HEK293 (cell line): Measurements from ENCODE around the gene S1PR2.

Experiments
- CTCF ChIA-PET: fragments of 350-600 bp; formaldehyde crosslinking; extraction: SDS; loops from one replicate; lab custom pipeline; 2021; ENCODE audit warnings: antibody characterized with exemption; lab: Yijun Ruan, JAX
- POLR2A ChIA-PET: fragments of 300-600 bp; formaldehyde crosslinking; extraction: SDS; loops from one replicate; lab custom pipeline; 2020; ENCODE audit warnings: antibody characterized with exemption, inconsistent platforms; lab: Yijun Ruan, JAX
- H3K27ac ChIP-seq: fragments of 200-500 bp; sonication (Bioruptor generic); 2 replicates; pipeline ENCODE4 v1.5.1; 2014; ENCODE audit warnings: low read depth, low read length, control low read depth, inconsistent platforms; ENCODE audit errors: extremely low read depth
- H3K36me3 ChIP-seq, 2 experiments: fragments of 200-500 bp in 1 of 2; sonication (Bioruptor generic) in 1 of 2; 1 replicate in 1 of 2; 2 replicates in 1 of 2; pipeline ENCODE4 v1.5.1; 2014 to 2017; ENCODE audit warnings: inconsistent platforms in 2 of 2, low read length in 2 of 2; ENCODE audit not compliant: control insufficient read depth in 2 of 2, insufficient read depth in 1 of 2
- H3K4me1 ChIP-seq: fragments of 200-500 bp; sonication (Bioruptor generic); 2 replicates; pipeline ENCODE4 v1.5.1; 2014; ENCODE audit warnings: mild to moderate bottlenecking, low read length, inconsistent platforms; ENCODE audit not compliant: control insufficient read depth, insufficient read depth
- H3K4me3 ChIP-seq: 2 replicates; pipeline ENCODE4 v1.5.1; 2011; ENCODE audit warnings: low read depth, mild to moderate bottlenecking, control low read depth, low read length, moderate library complexity
- H3K9me3 ChIP-seq: fragments of 200-500 bp; sonication (Bioruptor generic); 2 replicates; pipeline ENCODE4 v1.5.1; 2014; ENCODE audit warnings: low read depth, low read length, inconsistent platforms; ENCODE audit not compliant: control insufficient read depth, insufficient read depth
- BCL11B ChIP-seq: fragments of 450-650 bp; formaldehyde crosslinking; IDR thresholded peaks from 2 replicates; pipeline ENCODE4 v1.5.1; 2016; ENCODE audit warnings: low read depth, missing biosample characterization, missing genetic modification characterization
- EGR2 ChIP-seq: fragments of 450-650 bp; formaldehyde crosslinking; IDR thresholded peaks from 2 replicates; pipeline ENCODE4 v1.5.1; 2016; ENCODE audit warnings: low read depth, missing biosample characterization, missing genetic modification characterization
- KLF10 ChIP-seq: fragments of 450-650 bp; IDR thresholded peaks from 2 replicates; pipeline ENCODE4 v1.5.1; 2018; ENCODE audit warnings: missing biosample characterization, mild to moderate bottlenecking, missing genetic modification characterization
- ZBTB11 ChIP-seq: fragments of 450-650 bp; formaldehyde crosslinking; conservative IDR thresholded peaks from 2 replicates; pipeline ENCODE4 v1.5.1; 2016; ENCODE audit warnings: low read depth, missing biosample characterization, missing genetic modification characterization
- ZBTB44 ChIP-seq: fragments of 450-650 bp; IDR thresholded peaks from 2 replicates; pipeline ENCODE4 v1.5.1; 2018; ENCODE audit warnings: missing biosample characterization, mild to moderate bottlenecking, missing genetic modification characterization
- ZEB2 ChIP-seq: fragments of 450-650 bp; formaldehyde crosslinking; IDR thresholded peaks from 2 replicates; pipeline ENCODE4 v1.5.1; 2016; ENCODE audit warnings: missing biosample characterization, missing genetic modification characterization
- ZIC2 ChIP-seq: fragments of 450-650 bp; formaldehyde crosslinking; IDR thresholded peaks from 2 replicates; pipeline ENCODE4 v1.5.1; 2016; ENCODE audit warnings: missing biosample characterization, missing genetic modification characterization
- ZNF157 ChIP-seq: fragments of 450-650 bp; formaldehyde crosslinking; IDR thresholded peaks from 2 replicates; pipeline ENCODE4 v1.5.1; 2016; ENCODE audit warnings: missing biosample characterization, missing genetic modification characterization
- ZNF26 ChIP-seq: fragments of 450-650 bp; formaldehyde crosslinking; IDR thresholded peaks from 2 replicates; pipeline ENCODE4 v1.5.1; 2016; ENCODE audit warnings: missing biosample characterization, missing genetic modification characterization
- ZNF488 ChIP-seq: fragments of 450-650 bp; formaldehyde crosslinking; IDR thresholded peaks from 2 replicates; pipeline ENCODE4 v1.5.1; 2016; ENCODE audit warnings: missing biosample characterization, missing genetic modification characterization
- ZNF501 ChIP-seq: fragments of 450-650 bp; formaldehyde crosslinking; IDR thresholded peaks from 2 replicates; pipeline ENCODE4 v1.5.1; 2016; ENCODE audit warnings: missing biosample characterization, missing genetic modification characterization
- ZNF513 ChIP-seq: fragments of 450-650 bp; IDR thresholded peaks from 2 replicates; pipeline ENCODE4 v1.5.1; 2018; ENCODE audit warnings: missing biosample characterization, missing genetic modification characterization
- ZNF521 ChIP-seq: fragments of 450-650 bp; formaldehyde crosslinking; IDR thresholded peaks from 2 replicates; pipeline ENCODE4 v1.5.1; 2017; ENCODE audit warnings: missing biosample characterization, mild to moderate bottlenecking, missing genetic modification characterization
- ZNF585B ChIP-seq: fragments of 450-650 bp; formaldehyde crosslinking; IDR thresholded peaks from 2 replicates; pipeline ENCODE4 v1.5.1; 2016; ENCODE audit warnings: missing biosample characterization, missing genetic modification characterization
- ZNF645 ChIP-seq: fragments of 450-650 bp; formaldehyde crosslinking; IDR thresholded peaks from 2 replicates; pipeline ENCODE4; 2016; ENCODE audit warnings: missing biosample characterization, missing genetic modification characterization
- ZNF747 ChIP-seq: fragments of 450-650 bp; formaldehyde crosslinking; IDR thresholded peaks from 2 replicates; pipeline ENCODE4 v1.5.1; 2016; ENCODE audit warnings: missing biosample characterization, missing genetic modification characterization
- ZNF776 ChIP-seq: fragments of 450-650 bp; formaldehyde crosslinking; IDR thresholded peaks from 2 replicates; pipeline ENCODE4 v1.5.0; 2017; ENCODE audit warnings: missing biosample characterization, missing genetic modification characterization, borderline replicate concordance
- ZNF785 ChIP-seq: fragments of 450-650 bp; formaldehyde crosslinking; IDR thresholded peaks from 2 replicates; pipeline ENCODE4 v1.5.1; 2016; ENCODE audit warnings: missing biosample characterization, missing genetic modification characterization
- ZNF830 ChIP-seq: fragments of 450-650 bp; IDR thresholded peaks from 2 replicates; pipeline ENCODE4 v1.5.0; 2018; ENCODE audit warnings: missing biosample characterization, missing genetic modification characterization, low read depth, mild to moderate bottlenecking, moderate library complexity
- ZSCAN4 ChIP-seq: fragments of 450-650 bp; formaldehyde crosslinking; IDR thresholded peaks from 2 replicates; pipeline ENCODE4 v1.5.1; 2017; ENCODE audit warnings: missing biosample characterization, missing genetic modification characterization

The S1PR2 gene

GRCh38 chr19:10194500-10195198, 36.5 kb downstream of the S1PR2 start, which contains the start of gene DNMT1 (continued):
- TF ChIP-seq EGR2 (tag by site-specific recombination), result peak; percentile 70
- no peak for TF ChIP-seq ZNF157 (tag by site-specific recombination)
- TF ChIP-seq ZIC2, result peak; percentile 74
- no peak for TF ChIP-seq ZNF747 (tag by site-specific recombination)
- TF ChIP-seq ZBTB44 (tag by site-specific recombination), result 0 out of 2 replicates have a peak, but pooled peaks have one; percentile 22
- TF ChIP-seq ZNF488 (tag by site-specific recombination), result no peak
- no peak for TF ChIP-seq ZNF513 (tag by site-specific recombination)
- no peak for TF ChIP-seq ZNF585B (tag by site-specific recombination)
- no peak for TF ChIP-seq ZNF521 (tag by site-specific recombination)
- TF ChIP-seq KLF10 (tag by site-specific recombination), result 0 out of 2 replicates have a peak, but pooled peaks have one; percentile 63
- TF ChIP-seq ZEB2 (tag by site-specific recombination), result peak; percentile 93
- no peak for TF ChIP-seq ZSCAN4 (tag by site-specific recombination)
- TF ChIP-seq ZNF785 (tag by site-specific recombination), result no peak
- TF ChIP-seq ZNF645, result no peak

GRCh38 chr19:10193790-10194499, 37.2 kb downstream of the S1PR2 start:
- peaks cover 10 to 42% of the 10 kb centered on the region in 2 experiments; a peak in 2 of 3 replicates for H3K36me3 ChIP-seq
- POLR2A ChIA-PET, result interaction anchor here (0.8 to 1.6 kb wide), 10 partner anchors 9 to 209 kb away, joined by 3 to 6 read pairs (median 3); partner anchors contain the start of genes CDC37 and MRPL4
- CTCF ChIA-PET, result interaction anchor here (0.6 to 3.2 kb wide), 2 partner anchors 56 to 77 kb away, joined by 3 to 10 read pairs; partner anchors contain the start of gene ICAM1
- H3K27ac ChIP-seq, result peak overlapping the region; percentile 86
- H3K9me3 ChIP-seq, result no peaks in the 10 kb centered on the region
- H3K4me3 ChIP-seq, result peak overlapping the region; percentile 99
- no peaks in the 10 kb centered on the region for H3K4me1 ChIP-seq
- TF ChIP-seq BCL11B (tag by site-specific recombination), result peak; percentile 94
- TF ChIP-seq ZNF776, result no peak
- TF ChIP-seq ZNF501, result no peak
- no peak for TF ChIP-seq ZNF830 (tag by site-specific recombination)
- TF ChIP-seq ZNF26 (tag by site-specific recombination), result no peak
- peak; percentile 95 for TF ChIP-seq ZBTB11 (tag by site-specific recombination)
